Endothelial cell of hepatic sinusoid (primary cell): ENCODE results near the gene CABP4.

Experiments used
- in situ Hi-C: cut with HindIII; loops from 2 replicates; pipeline ENCODE4 v1.10.0; 2017; ENCODE audit warnings: low sequenced_read_pairs

Gene CABP4

GRCh38 chr11:67494371-67495233 lies 39.4 kb downstream of the CABP4 start:
- in situ Hi-C loops = no loop called here

- in situ Hi-C loops = no loop called here
These were observed 40.3 kb downstream of the CABP4 start for GRCh38 chr11:67495234-67496005.

DNA sequence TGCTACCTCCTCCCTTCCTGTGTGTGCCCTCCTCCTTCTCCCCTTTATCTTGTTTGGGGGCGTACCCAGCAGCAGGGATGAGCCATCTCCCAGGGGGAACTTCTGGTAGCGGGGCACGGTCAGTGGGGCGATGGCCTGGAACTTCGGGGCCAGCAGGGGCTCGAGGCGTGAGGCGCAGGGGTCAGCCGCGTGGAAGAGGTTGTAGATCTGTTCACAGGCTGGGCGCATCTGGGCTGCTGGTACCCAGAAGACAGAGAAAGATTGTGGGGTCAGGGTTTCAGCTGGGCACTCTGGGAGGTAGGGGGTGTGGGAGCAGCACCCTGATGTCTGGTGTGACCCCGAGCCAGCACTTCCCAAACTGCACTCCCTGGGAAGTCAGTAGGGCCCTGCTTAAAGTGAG lies 41.0 kb downstream of the CABP4 start:
- in situ Hi-C loops = no loop called here

GRCh38 chr11:67497656-67498291 lies 42.6 kb downstream of the CABP4 start:
- in situ Hi-C loops = no loop called here

DNA sequence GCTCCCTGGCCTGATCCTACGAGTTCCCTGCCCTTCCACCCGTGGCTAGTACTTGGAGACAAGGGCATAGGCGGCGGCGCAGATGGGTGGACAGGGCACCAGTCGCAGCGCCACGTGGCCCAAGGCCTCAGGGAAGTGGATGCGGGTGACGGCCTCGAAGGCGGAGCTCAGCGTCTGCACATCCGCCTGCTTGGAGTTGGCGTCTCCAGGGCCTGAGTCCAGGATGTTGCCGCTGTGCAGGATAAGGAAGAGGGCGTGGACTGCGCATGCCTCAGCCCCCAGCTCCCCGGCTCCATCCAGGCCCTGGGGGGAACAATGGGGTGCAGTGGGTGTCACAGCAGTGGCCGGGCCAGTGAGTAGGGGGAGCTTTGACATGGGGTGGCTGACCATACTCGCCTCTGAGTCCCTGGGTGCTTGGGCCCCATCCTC lies 43.4 kb downstream of the CABP4 start:
- in situ Hi-C loops = no loop called here

DNA sequence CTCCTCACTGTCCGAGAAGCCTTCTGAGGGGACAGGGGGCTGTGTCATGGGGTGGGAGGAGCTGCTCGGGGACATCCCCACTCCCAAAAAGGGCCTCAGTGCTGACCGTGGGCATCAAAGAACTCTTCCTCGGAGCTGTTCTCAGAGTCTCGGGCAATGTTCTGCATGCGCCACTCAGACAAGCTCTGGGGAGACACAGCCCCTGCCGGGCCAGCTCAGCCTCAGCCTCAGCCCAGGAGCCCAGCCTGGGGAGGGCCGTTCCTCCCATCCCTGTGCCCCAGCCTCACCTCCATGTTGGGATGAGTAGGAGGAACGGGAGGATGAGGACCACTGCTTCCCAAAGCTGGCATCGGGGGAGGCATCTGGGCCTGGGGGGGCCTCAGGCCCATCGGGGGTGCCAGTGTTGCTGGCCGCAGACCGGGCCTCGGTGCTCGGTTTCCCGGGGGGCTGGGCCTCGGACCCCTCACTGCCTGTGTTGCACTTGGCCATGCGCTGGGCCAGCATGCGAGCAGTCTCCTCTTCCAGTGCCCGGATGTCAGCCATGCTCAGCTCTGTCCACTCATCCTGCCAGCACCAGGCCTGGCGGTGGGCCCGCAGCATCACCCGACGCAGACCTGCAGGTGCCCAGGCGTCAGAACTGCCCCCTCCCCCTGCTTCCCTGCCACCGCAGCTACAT lies 44.8 kb downstream of the CABP4 start:
- in situ Hi-C loops = no loop called here

DNA sequence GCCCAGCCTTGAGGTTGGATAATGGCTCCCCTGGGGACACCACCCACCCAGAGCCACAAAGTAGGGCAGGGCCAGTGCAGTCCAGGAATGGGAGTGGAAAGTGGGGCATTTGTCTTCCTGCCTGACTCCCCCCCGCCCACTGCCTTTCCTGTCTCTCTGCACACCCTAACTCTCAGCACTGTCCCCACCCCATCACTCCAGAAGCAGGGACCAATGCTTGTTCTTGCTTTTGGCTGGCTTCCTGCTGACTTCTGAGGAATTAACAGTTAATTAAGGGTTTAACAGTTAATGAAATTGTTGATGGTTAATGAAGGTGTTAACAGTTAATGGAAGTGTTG lies 45.3 kb downstream of the CABP4 start:
- in situ Hi-C loops = no loop called here

- in situ Hi-C loops = no loop called here
These were observed 45.9 kb downstream of the CABP4 start for GRCh38 chr11:67500831-67501715.

DNA sequence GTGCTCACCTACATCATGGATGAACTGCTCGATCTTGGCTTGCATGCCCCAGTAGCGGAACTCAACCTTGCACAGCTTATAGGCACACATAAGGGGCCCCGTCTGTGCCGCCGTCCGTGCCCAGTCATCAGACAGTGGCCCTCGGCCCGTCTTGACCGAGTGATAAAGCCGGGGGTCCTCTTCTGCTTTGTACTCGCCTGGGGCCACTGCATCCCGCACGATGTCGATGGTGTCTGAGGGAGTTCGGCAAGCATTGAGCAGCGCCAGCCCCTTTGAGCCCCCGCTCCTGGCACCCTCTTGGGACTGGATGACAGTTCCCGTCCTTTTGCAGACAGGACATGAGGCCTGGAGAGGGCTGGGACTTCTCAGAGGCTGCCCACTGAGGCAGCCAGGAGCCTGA lies 46.7 kb downstream of the CABP4 start:
- in situ Hi-C loops = no loop called here

DNA sequence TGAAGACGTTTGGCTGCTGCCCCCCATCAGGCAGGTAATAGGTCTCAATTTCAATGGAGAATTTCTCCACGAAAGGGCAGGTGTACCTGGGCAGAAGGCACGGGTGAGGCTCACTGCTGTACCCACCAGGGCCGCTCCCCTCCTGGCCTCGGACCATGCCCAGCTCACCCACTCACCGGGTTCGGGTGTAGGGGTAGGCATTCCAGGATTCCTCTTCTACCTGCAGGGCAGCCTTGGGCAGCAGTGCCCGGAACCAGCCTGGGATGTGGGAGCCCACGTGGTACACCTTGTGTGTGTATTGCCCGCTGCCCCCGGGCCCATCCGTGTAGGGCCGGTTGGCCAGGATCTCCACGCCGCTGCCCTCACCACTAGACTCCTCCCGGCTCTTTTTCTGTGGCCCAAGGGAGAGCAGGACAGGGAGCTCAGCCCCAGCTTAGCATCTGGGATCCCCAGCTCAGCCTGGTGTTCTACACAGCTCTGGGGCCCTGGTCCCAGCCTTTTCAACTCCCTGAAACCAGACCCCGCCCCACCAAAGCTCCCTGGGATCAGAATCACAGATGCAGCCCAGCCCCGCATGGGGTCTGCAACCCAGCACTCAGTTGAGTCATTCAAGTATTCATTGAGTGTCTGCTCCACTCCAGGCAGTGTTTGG lies 47.3 kb downstream of the CABP4 start:
- in situ Hi-C loops = no loop called here

DNA sequence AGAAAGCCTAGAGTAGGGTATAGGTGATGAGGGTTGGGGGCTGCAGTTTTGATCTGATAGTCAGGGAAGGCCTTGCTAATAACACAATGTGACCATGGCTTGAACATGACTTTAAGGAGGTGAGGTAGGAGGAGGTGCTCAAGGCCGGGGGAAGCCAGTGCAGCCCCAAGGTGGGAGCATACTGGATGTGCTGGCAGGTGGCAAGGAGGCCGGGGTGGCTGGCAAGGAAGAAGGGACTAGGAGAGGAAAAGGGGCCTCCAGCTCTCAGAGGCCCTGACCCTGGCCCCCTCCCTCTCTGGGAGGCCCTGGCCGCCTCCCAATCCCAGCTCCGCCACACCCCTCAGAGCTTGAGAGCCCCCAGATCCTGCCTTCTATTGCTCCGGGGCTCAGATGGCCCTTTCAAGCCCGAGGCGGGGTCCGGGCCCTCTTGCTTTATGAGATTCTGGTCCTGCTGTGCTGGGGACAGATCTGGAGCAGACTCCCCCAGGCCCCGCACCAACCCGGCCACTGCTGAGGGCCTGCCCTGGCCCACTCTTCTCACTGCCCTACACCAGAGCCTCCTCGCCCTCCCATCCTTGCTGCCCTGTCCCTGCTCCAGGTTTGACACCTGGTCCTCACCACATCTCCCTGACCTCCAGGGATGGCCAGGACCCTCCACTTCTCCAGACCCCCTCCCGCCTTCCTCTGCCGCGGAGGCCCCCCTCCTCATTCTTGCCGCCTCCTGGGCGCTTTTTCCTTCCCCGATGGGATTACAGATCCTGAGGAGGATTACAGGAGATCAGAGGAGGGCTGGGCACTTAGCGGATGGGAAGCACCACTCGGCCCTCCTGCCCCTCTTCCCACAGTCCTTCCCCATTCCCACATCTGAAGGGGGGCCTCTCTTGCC lies 48.2 kb downstream of the CABP4 start:
- in situ Hi-C loops = no loop called here

DNA sequence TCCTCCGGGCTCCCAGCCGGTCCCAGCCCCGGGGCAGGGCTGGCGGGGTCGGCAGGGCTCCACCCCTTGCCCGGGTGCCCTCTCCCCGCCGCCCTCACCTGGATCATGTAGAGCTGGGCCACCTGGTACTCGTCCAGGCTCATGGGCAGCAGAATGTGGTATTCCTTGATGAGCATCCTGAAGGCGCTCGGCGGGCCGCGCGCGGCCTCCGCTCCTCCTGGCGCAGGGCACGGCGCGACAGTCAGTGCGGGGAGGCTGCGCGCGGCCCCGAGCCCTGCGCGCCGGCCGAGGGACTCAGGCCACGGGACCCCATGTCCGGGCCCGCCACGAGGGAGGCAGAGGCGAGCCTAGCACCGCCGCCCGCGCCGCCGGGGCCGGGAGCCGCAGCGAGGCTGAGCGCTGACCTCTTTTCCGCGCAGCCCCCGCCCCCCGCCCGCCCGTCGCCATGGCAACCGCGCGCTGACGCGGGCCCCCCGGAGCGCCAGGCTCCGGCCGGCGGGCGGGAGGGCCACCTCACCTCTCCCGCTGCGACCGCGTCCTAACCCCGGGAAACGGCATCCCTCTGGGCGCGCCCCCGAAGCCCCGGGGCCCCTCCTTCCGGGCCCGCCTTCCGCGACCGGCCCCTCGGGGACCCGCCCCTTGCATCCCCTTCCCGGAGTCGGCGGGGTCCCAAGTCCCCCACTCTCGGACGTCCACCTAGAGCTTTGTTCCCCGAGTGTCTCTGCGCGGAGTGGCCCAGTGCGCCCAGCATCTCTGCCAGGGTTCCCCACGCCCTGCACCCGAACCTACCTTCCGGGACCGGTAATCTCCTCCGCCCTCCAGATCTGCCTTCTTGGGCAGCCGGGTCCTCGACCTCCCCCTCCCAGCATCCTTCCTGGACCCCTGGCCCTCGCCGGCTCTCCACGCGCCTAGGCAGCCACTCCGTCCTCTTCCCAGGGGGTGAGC lies 49.1 kb downstream of the CABP4 start:
- in situ Hi-C loops = no loop called here

DNA sequence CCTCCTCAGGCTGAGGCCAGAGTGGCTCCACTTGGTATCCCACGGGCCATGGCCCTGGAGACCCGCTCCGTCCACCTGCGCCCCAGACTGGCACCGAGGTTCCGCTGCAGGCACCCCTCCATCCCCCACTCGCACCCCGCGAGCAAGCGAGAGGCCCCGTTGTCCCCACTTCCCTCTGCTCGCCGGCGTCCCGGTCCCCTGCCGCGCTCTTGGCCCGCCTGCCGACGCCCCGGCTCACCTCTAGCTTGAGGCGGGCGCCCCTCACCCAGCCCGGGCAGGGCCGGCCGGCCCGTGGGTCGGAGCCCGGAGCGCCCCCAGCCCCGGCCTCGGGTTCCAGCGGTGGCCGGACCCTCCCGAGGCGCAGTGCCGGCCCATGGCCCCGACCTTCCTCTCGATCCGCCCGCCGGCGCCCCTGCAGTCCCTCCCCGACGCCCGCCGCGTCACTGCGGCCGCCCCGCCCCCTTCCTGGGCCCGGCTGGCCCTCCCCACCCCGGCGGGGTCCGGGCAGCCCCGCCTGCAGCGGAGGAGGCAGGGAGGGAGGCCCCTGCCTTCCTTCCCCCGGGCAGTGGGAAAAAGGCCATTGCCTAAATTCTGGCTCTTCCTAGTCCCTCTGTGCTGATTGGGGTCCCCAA lies 49.9 kb downstream of the CABP4 start, which contains the start of gene PITPNM1:
Gene PITPNM1 (minus strand): TSS at position 414 of the 632 bp plus-strand sequence. CDS start 1,183 bp downstream, outside the sequence.
- in situ Hi-C loops = no loop called here

DNA sequence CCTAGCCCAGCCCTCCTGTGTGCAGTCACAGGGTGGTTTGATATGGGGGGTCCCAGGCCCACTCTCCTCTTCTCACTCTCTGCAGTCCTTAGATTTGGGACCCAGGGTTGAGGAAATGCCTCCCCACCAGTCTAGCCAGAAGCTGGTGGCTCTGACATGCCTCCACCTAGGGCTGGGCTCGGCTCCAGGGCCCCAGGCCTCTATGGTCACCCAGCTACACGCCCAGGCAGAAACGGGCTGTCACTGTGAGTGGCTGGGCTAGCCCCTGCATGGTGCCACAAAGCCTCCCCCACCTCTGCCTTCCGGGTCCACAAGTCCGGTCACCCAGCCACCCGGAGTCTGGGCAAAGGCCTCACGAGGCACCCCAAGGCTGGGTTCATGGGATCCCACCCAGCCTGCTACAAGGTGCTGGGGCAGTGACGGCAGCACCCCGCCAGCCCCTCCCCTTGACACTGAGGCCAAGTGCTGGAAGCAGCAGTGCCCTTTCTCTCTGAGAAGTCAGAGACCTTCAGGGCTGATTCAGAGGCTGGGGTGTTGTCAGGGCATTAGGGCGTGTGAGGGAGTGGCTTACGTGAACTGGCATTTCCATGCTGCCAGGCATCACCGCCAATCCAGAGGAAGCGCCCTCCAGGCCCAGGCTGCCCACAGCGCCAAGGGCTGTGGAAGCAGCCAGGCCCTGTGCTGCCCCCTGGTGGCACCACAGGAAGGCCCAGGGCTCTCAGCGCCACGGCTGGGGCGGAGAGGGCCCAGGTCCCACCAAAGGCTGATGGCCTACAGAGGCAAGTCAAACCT lies 50.6 kb downstream of the CABP4 start:
- in situ Hi-C loops = no loop called here

DNA sequence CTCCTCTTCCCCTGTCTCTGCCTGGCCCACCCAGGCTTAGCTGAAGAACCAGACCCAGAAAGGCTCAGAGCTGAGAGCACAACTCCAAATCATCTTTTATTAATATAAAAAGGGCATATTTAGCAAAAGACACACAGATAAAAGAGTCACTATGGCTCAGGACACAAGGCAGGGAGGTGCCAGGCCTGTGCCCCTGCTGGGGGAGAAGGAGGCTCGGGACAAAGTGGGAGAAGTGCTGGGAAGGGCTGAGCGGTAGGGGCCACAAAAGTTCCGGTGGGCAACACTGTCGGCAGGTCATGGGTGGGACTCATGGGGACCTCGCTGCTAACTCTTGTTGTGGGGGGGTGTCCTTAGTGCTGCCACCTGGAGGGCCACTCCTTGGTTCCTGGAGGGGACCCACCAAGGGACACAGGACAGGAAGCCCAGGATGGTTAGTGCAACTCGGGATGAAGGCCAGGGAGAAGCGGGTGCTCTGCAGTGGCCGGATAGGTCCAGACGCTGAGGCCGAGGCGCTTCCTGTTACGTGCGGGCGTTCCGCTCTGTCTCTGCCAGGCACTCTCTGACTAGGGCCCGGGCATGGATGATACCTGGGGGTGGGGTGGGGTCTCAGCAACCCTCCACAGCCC lies 51.4 kb downstream of the CABP4 start:
- in situ Hi-C loops = no loop called here
